Measurements from ENCODE around the gene NEURL1B.

NEURL1B gene

GRCh38 chr5:172712610-172713009 lies 71.5 kb downstream of the NEURL1B start:
- ChIA-PET POLR2A (no interaction called here), CTCF (interaction anchor here (0.8 to 7.4 kb wide), 24 partner anchors 7 to 619 kb away, joined by 3 to 282 read pairs (median 4); no protein-coding TSS in a partner anchor)
- no peak for TF ChIP-seq CTCF (IDR thresholded peaks at IDR 0.05; ENCODE audit: control extremely low read depth, extremely low read depth, low read depth, missing control alignments)
- no peak for DNase-seq (ENCODE audit: extremely low spot score)

- DNase-seq (ENCODE audit: extremely low spot score), result peak; percentile 78
- ChIA-PET POLR2A (no interaction called here), CTCF (interaction anchor here (0.7 to 7.4 kb wide), 38 partner anchors 8 to 619 kb away, joined by 3 to 282 read pairs (median 4); no protein-coding TSS in a partner anchor)
- TF ChIP-seq CTCF (IDR thresholded peaks at IDR 0.05; ENCODE audit: control extremely low read depth, extremely low read depth, low read depth, missing control alignments), result peak; percentile 95
Measured at GRCh38 chr5:172713113-172713808, 72.2 kb downstream of the NEURL1B start.

GRCh38 chr5:172713809-172714490 lies 72.9 kb downstream of the NEURL1B start:
- no peak for TF ChIP-seq CTCF (IDR thresholded peaks at IDR 0.05; ENCODE audit: control extremely low read depth, extremely low read depth, low read depth, missing control alignments)
- no peak for DNase-seq (ENCODE audit: extremely low spot score)
- CTCF ChIA-PET, result interaction anchor here (0.7 to 7.4 kb wide), 77 partner anchors 8 to 655 kb away, joined by 3 to 282 read pairs (median 4); partner anchors contain the start of genes ATP6V0E1, BNIP1 and RPL26L1
- POLR2A ChIA-PET, result interaction anchor here (1.7 kb wide), 1 partner anchor 57 kb away, joined by 7 read pairs; the partner anchor contains the start of gene DUSP1

- peak; percentile 75 for DNase-seq (ENCODE audit: extremely low spot score)
- ChIA-PET POLR2A (interaction anchor here (1.7 kb wide), 1 partner anchor 57 kb away, joined by 7 read pairs; the partner anchor contains the start of gene DUSP1), CTCF (interaction anchor here (0.7 to 7.4 kb wide), 72 partner anchors 9 to 656 kb away, joined by 3 to 282 read pairs (median 4); partner anchors contain the start of genes ATP6V0E1, BNIP1, DUSP1 and RPL26L1)
- peak; percentile 62 for TF ChIP-seq CTCF (IDR thresholded peaks at IDR 0.05; ENCODE audit: control extremely low read depth, extremely low read depth, low read depth, missing control alignments)
Measured at GRCh38 chr5:172714491-172715420, 73.7 kb downstream of the NEURL1B start.

- CTCF ChIA-PET, result interaction anchor here (0.7 to 7.4 kb wide), 51 partner anchors 9 to 657 kb away, joined by 3 to 282 read pairs (median 6); partner anchors contain the start of genes ATP6V0E1, DUSP1 and RPL26L1
- POLR2A ChIA-PET, result interaction anchor here (1.7 kb wide), 1 partner anchor 56 kb away, joined by 7 read pairs; the partner anchor contains the start of gene DUSP1
- DNase-seq (ENCODE audit: extremely low spot score), result no peak
- no peak for TF ChIP-seq CTCF (IDR thresholded peaks at IDR 0.05; ENCODE audit: control extremely low read depth, extremely low read depth, low read depth, missing control alignments)
Measured at GRCh38 chr5:172715421-172715780, 74.3 kb downstream of the NEURL1B start.
